HG03558 (cell line): ENCODE measurements around the gene DOK3.

Experiments used
- ATAC-seq: cut with Tn5 transposase; IDR thresholded peaks from one replicate; pipeline ENCODE4 v1.9.1; 2021; ENCODE audit warnings: moderate number of reproducible peaks; ENCODE audit not compliant: unreplicated experiment; ENCODE audit errors: extremely low read depth

Gene DOK3

GRCh38 chr5:177516601-177517568 is 7.3 kb upstream of the DOK3 start, which contains the start of gene DDX41:
Gene DDX41, minus strand, starts transcription at chr5:177516961. Its CDS starts 16 bp downstream, at chr5:177516945.
- ATAC-seq: peak; percentile 79

- ATAC-seq: no peak
Measured at GRCh38 chr5:177515580-177515979, 6.0 kb upstream of the DOK3 start.

- no peak for ATAC-seq
Measured at GRCh38 chr5:177514541-177514940, 4.9 kb upstream of the DOK3 start.

GRCh38 chr5:177513500-177513899 is 3.9 kb upstream of the DOK3 start:
- no peak for ATAC-seq

- no peak for ATAC-seq
Measured at GRCh38 chr5:177512736-177513380, 3.2 kb upstream of the DOK3 start.

GRCh38 chr5:177511796-177512675 is 2.4 kb upstream of the DOK3 start:
- ATAC-seq: no peak

- ATAC-seq: no peak
Measured at GRCh38 chr5:177511181-177511580, 1.6 kb upstream of the DOK3 start.

- ATAC-seq: no peak
Measured at GRCh38 chr5:177510567-177511053, 984 bp upstream of the DOK3 start.

- no peak for ATAC-seq
Measured at GRCh38 chr5:177509991-177510566, 453 bp upstream of the DOK3 start.

- no peak for ATAC-seq
Measured at GRCh38 chr5:177508837-177509236, 789 bp downstream of the DOK3 start.

- no peak for ATAC-seq
Measured at GRCh38 chr5:177508221-177508611, 1.4 kb downstream of the DOK3 start.

- no peak for ATAC-seq
Measured at GRCh38 chr5:177507596-177508220, 1.9 kb downstream of the DOK3 start.

GRCh38 chr5:177507165-177507564 is 2.5 kb downstream of the DOK3 start:
- no peak for ATAC-seq

- no peak for ATAC-seq
Measured at GRCh38 chr5:177505075-177505474, 4.6 kb downstream of the DOK3 start.

- no peak for ATAC-seq
Measured at GRCh38 chr5:177504086-177505056, 5.3 kb downstream of the DOK3 start.

- ATAC-seq: no peak
Measured at GRCh38 chr5:177503351-177504085, 6.1 kb downstream of the DOK3 start.

GRCh38 chr5:177502886-177503285 is 6.7 kb downstream of the DOK3 start:
- ATAC-seq: no peak
